ENCODE results near the gene C10orf67.
"Not testable (repeated sequence)": the region's sequence is repeated elsewhere in the genome, so short reads cannot be mapped to it uniquely, and the experiment has no call there.

The C10orf67 gene

GRCh38 chr10:23362069-23362830 lies 17.7 kb upstream of the C10orf67 start:
- DNase-seq, result no peak

GRCh38 chr10:23361665-23362064 lies 17.1 kb upstream of the C10orf67 start:
- no peak for DNase-seq

GRCh38 chr10:23359692-23360380 lies 15.2 kb upstream of the C10orf67 start:
- no peak for DNase-seq

GRCh38 chr10:23358357-23358756 lies 13.8 kb upstream of the C10orf67 start:
- no peak for DNase-seq

GRCh38 chr10:23354630-23355279 lies 10.2 kb upstream of the C10orf67 start:
- no peak for DNase-seq

GRCh38 chr10:23351926-23352519 lies 7.4 kb upstream of the C10orf67 start:
- DNase-seq, result no peak

- DNase-seq, result not testable (repeated sequence)
These were observed 6.1 kb upstream of the C10orf67 start for GRCh38 chr10:23350706-23351105.

- DNase-seq, result no peak
These were observed 1.3 kb upstream of the C10orf67 start for GRCh38 chr10:23345861-23346260.

- peak; percentile 49 for DNase-seq
These were observed 881 bp downstream of the C10orf67 start for GRCh38 chr10:23343591-23344240.

- no peak for DNase-seq
These were observed 2.2 kb downstream of the C10orf67 start for GRCh38 chr10:23342213-23342884.

GRCh38 chr10:23341004-23341403 lies 3.6 kb downstream of the C10orf67 start:
- no peak for DNase-seq

GRCh38 chr10:23340354-23340753 lies 4.2 kb downstream of the C10orf67 start:
- no peak for DNase-seq

- no peak for DNase-seq
These were observed 5.7 kb downstream of the C10orf67 start for GRCh38 chr10:23338886-23339285.

GRCh38 chr10:23338155-23338828 lies 6.3 kb downstream of the C10orf67 start:
- no peak for DNase-seq

GRCh38 chr10:23337616-23338015 lies 7.0 kb downstream of the C10orf67 start:
- DNase-seq, result no peak

- no peak for DNase-seq
These were observed 12.9 kb downstream of the C10orf67 start for GRCh38 chr10:23331567-23332301.

GRCh38 chr10:23330948-23331347 lies 13.6 kb downstream of the C10orf67 start:
- DNase-seq, result no peak

GRCh38 chr10:23326544-23327307 lies 17.9 kb downstream of the C10orf67 start:
- DNase-seq, result no peak

- no peak for DNase-seq
These were observed 19.5 kb downstream of the C10orf67 start for GRCh38 chr10:23325132-23325531.

GRCh38 chr10:23324351-23324750 lies 20.2 kb downstream of the C10orf67 start:
- DNase-seq, result no peak
